ENCODE results near the gene PTTG2. TPM values are rescaled to one million over a fixed set of nuclear protein-coding genes. Genes with fewer than 3 reads are reported as not detected.

The PTTG2 gene
- polyA plus RNA-seq, 1 experiment: not detected

DNA sequence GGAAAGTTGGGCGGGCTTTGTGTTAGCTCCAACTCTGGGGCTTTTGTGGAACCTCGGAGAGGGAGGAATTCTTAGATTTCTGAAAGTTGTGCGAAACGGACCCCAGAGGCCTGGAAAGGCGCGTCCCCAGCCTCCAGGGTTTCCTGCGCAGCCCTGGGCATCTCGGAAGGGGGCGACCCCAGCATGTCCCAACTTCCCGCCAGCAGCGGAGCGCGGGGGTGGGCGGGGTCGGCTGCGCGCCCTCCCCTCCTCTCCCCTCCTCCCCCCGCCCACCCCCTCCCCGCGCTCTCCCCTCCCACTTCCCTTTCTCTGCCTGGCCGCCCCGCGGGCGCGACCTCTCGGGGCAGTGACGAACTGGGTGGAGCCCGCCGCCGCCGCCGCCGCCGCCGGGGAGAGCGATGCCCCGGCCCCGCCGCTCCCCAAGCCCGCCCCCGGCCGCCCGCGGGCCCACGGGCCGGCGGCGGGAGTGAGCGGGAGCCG is 16.8 kb downstream of the PTTG2 start:
- TF ChIP-seq, protein P1, sequence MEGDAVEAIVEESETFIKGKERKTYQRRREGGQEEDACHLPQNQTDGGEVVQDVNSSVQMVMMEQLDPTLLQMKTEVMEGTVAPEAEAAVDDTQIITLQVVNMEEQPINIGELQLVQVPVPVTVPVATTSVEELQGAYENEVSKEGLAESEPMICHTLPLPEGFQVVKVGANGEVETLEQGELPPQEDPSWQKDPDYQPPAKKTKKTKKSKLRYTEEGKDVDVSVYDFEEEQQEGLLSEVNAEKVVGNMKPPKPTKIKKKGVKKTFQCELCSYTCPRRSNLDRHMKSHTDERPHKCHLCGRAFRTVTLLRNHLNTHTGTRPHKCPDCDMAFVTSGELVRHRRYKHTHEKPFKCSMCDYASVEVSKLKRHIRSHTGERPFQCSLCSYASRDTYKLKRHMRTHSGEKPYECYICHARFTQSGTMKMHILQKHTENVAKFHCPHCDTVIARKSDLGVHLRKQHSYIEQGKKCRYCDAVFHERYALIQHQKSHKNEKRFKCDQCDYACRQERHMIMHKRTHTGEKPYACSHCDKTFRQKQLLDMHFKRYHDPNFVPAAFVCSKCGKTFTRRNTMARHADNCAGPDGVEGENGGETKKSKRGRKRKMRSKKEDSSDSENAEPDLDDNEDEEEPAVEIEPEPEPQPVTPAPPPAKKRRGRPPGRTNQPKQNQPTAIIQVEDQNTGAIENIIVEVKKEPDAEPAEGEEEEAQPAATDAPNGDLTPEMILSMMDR (IDR thresholded peaks at IDR 0.05; ENCODE audit: insufficient read depth, low read depth, low read length): peak; percentile 20; the same call in 1 of the 2 replicates

DNA sequence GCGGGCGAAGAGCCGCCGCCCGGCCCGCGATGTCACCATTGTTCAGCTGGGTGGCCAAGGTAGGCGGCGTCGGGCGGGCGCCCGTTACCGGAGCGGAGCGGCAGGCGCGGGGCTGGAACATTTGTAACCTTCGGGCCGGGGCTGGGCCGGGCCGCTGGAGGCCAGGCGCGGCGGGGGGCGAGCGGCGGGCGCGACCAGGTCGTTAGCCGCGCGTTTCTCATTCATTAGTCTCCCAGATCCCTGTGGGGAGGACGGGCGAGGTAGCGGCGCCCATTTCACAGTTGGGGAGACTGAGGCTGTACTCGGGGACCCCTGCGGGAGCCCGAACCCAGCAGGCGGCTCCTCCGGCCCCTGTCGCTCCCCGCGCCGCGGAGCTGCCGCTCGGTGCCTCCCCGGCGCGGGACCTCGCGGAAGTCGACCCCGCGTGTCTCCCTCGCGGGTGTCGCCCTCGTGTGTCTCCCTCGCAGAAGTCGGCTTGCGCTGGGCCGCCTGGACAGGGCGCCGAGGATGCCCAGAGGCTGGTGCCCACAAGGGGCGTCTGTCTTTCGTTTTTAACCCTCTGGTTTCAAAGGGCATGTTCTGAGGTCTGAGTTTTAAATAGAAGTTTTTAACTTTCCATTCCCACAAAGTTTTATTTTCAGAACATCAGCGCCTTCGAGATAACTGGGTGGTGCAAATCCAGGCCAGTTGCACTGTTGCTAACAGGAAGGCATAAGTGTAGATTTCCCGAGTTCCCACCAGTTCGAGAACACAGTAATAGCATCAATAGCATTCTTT is 17.5 kb downstream of the PTTG2 start:
- Histone ChIP-seq H3K27me3 (ENCODE audit: control insufficient read depth, insufficient read depth, low read length) (no peaks in the 10 kb centered on the region), H3K36me3 (ENCODE audit: control insufficient read depth, insufficient read depth, low read length) (no peaks in the 10 kb centered on the region), H3K4me3 (ENCODE audit: low read depth, low read length) (peak overlapping the region; percentile 67)
- CTCF ChIA-PET: interaction anchor here (0.7 to 1.6 kb wide), 8 partner anchors 13 to 375 kb away, joined by 3 to 9 read pairs (median 4); no protein-coding TSS in a partner anchor
- TF ChIP-seq, protein P1 (IDR thresholded peaks at IDR 0.05; ENCODE audit: insufficient read depth, low read depth, low read length): peak; percentile 73
- DNase-seq (ENCODE audit: low read depth): no peak
- POLR2A ChIA-PET: no interaction called here

More for the DNA sequence above, 16.8 kb downstream of the PTTG2 start:
- POLR2A ChIA-PET: no interaction called here
- CTCF ChIA-PET: interaction anchor here (0.7 to 1.6 kb wide), 8 partner anchors 9 to 374 kb away, joined by 3 to 9 read pairs (median 4); no protein-coding TSS in a partner anchor
- Histone ChIP-seq H3K27me3 (ENCODE audit: control insufficient read depth, insufficient read depth, low read length) (no peaks in the 10 kb centered on the region), H3K36me3 (ENCODE audit: control insufficient read depth, insufficient read depth, low read length) (no peaks in the 10 kb centered on the region), H3K4me3 (ENCODE audit: low read depth, low read length) (peak overlapping the region; percentile 67)
- no peak for DNase-seq (ENCODE audit: low read depth)

- no peak for DNase-seq (ENCODE audit: low read depth)
- ChIA-PET POLR2A (no interaction called here), CTCF (interaction anchor here (0.7 to 1.6 kb wide), 8 partner anchors 12 to 375 kb away, joined by 3 to 9 read pairs (median 4); no protein-coding TSS in a partner anchor)
- TF ChIP-seq, protein P1 (IDR thresholded peaks at IDR 0.05; ENCODE audit: insufficient read depth, low read depth, low read length): no peak
- Histone ChIP-seq H3K4me3 (ENCODE audit: low read depth, low read length) (peak overlapping the region; percentile 67), H3K36me3 (ENCODE audit: control insufficient read depth, insufficient read depth, low read length) (no peaks in the 10 kb centered on the region), H3K27me3 (ENCODE audit: control insufficient read depth, insufficient read depth, low read length) (no peaks in the 10 kb centered on the region)
Measured at GRCh38 chr4:37978248-37978924, 18.2 kb downstream of the PTTG2 start.

DNA sequence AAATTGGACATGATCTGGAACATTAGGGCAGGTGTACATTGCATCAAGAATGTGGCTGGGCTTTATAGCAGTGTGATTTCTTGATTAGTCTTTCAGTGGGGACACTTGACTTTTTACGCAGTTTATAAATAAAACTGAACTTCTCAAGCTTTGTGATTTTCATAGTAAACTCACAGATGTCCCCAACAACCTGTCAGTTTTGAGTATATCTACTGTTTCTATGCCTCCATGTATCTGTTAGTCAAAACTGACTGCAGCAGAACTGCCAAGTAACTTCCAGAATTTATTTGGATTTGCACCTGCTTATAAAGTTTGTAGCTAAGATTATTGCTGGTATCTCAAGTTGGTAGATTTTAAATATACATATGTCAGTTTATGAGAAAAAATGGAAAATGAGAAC is 20.0 kb downstream of the PTTG2 start:
- H3K36me3 ChIP-seq (ENCODE audit: control insufficient read depth, insufficient read depth, low read length): no peaks in the 10 kb centered on the region
- H3K4me3 ChIP-seq (ENCODE audit: low read depth, low read length): no peak overlapping the region
- ChIA-PET POLR2A (interaction anchor here (0.9 kb wide), 1 partner anchor 48 kb away, joined by 4 read pairs; no protein-coding TSS in a partner anchor), CTCF (interaction anchor here (0.8 kb wide), 1 partner anchor 55 kb away, joined by 3 read pairs; no protein-coding TSS in a partner anchor)
- DNase-seq (ENCODE audit: low read depth): no peak
- TF ChIP-seq, protein P1 (IDR thresholded peaks at IDR 0.05; ENCODE audit: insufficient read depth, low read depth, low read length): no peak
- H3K27me3 ChIP-seq (ENCODE audit: control insufficient read depth, insufficient read depth, low read length): no peaks in the 10 kb centered on the region

DNA sequence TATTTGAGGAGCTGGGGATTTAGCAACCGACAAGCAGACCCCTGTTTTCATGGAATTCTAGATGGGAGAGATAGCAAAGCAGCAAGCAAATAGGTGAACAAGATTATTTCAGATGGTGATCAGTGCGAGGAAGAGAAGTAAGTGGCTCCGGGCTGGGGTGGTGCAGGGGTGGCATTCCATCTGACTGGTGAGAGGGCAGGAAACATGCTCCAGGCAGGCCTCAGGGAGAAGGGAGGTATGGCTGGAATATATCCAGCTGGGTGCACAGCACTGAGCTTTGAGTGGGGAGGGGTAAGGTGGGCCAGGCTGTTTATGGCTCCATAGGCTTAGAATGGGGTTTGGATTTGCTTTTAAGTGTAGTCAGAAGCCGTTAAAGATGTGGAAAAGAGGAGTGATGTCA is 21.2 kb downstream of the PTTG2 start:
- no peaks in the 10 kb centered on the region for H3K27me3 ChIP-seq (ENCODE audit: control insufficient read depth, insufficient read depth, low read length)
- no peak overlapping the region for H3K4me3 ChIP-seq (ENCODE audit: low read depth, low read length)
- CTCF ChIA-PET: interaction anchor here (0.5 to 1.2 kb wide), 3 partner anchors 54 to 346 kb away, joined by 3 read pairs; no protein-coding TSS in a partner anchor
- POLR2A ChIA-PET: interaction anchor here (0.9 kb wide), 1 partner anchor 47 kb away, joined by 4 read pairs; no protein-coding TSS in a partner anchor
- DNase-seq (ENCODE audit: low read depth): no peak
- H3K36me3 ChIP-seq (ENCODE audit: control insufficient read depth, insufficient read depth, low read length): no peaks in the 10 kb centered on the region
- TF ChIP-seq, protein P1 (IDR thresholded peaks at IDR 0.05; ENCODE audit: insufficient read depth, low read depth, low read length): no peak
